PC-3 (cell line): ENCODE results near the gene SPACA9.

Experiments used
- CTCF ChIP-seq: fragments of 300-600 bp; sonication (generic); conservative IDR thresholded peaks from 2 replicates; pipeline ENCODE4 v1.5.1; 2017; ENCODE audit warnings: antibody characterized with exemption, low read depth, mild to moderate bottlenecking, low read length
- EZH2 ChIP-seq: fragments of 300-600 bp; sonication (generic); IDR thresholded peaks from one replicate; pipeline ENCODE4 v1.6.1; 2017; ENCODE audit warnings: antibody characterized with exemption, mild to moderate bottlenecking, low read length; ENCODE audit not compliant: unreplicated experiment
- EZH2phosphoT487 ChIP-seq: fragments of 300-600 bp; sonication (generic); IDR thresholded peaks from 2 replicates; pipeline ENCODE4 v1.6.1; 2018; ENCODE audit warnings: mild to moderate bottlenecking, antibody characterized with exemption, low read length, borderline replicate concordance

GRCh38 chr9:132858751-132859150 is 19.9 kb upstream of the SPACA9 start:
- TF ChIP-seq CTCF (no peak), EZH2 (no peak), EZH2phosphoT487 (no peak)
